Measurements from ENCODE around the gene ZBP1. TPM values are rescaled to one million over a fixed set of nuclear protein-coding genes. Genes with fewer than 3 reads are reported as not detected.

ZBP1 gene
- total RNA-seq, 1 experiment from 2014 or later: not detected

DNA sequence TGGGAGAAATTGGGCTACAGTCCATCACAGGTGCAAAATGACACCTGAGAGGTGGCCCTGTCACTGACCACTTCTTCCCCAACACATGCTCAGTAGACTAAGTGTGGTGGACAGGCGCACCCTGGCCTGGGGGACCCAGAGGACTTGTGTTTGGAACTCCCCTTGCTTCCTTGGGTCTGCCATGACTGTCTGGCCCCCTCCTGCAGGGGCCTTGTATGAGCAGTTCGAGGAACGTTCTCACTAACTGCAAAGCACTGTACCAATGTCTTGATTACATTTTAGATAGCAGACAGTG is 63.3 kb downstream of the ZBP1 start:
- Histone ChIP-seq H3K27me3 (ENCODE audit: insufficient read depth, low read length) (peaks cover 64% of the 10 kb centered on the region), H3K4me2 (ENCODE audit: low read length) (no peak overlapping the region), H3K9ac (ENCODE audit: low read length) (no peak overlapping the region), H3K9me2 (ENCODE audit: insufficient read depth) (no peaks in the 10 kb centered on the region), H2AFZ (ENCODE audit: low read depth, low read length, poor library complexity, severe bottlenecking) (no peak overlapping the region), H3K4me3 (replicated peaks in 1 of 2; ENCODE audit: low read depth in 1 of 2, low read length in 2 of 2) (no peak overlapping the region), H3K79me2 (ENCODE audit: insufficient read depth, low read length) (no peaks in the 10 kb centered on the region), H3K36me3 (ENCODE audit: control insufficient read depth in 1 of 2, insufficient read depth in 2 of 2, low read length in 2 of 2) (no peaks in the 10 kb centered on the region), H3K27ac (ENCODE audit: low read depth, low read length) (no peak overlapping the region), H3K9me3 (ENCODE audit: control insufficient read depth in 1 of 2, insufficient read depth in 1 of 2, low read depth in 1 of 2, low read length in 2 of 2) (no peaks in the 10 kb centered on the region), H3K4me1 (ENCODE audit: control insufficient read depth in 1 of 2, insufficient read depth in 2 of 2, low read length in 2 of 2) (peaks cover 2 to 13% of the 10 kb centered on the region in 2 experiments; a peak in 2 of 4 replicates), H4K20me1 (ENCODE audit: insufficient read depth) (no peaks in the 10 kb centered on the region)
- ChIA-PET CTCF (no interaction called here), POLR2A (no interaction called here), RAD21 (ENCODE audit: low non-redundant PET in 1 of 2, low total read pairs in 2 of 2, uncharacterized antibody in 2 of 2, unreplicated experiment in 2 of 2) (no interaction called here)
- no peak for TF ChIP-seq EGR1 (IDR thresholded peaks at IDR 0.05; ENCODE audit: low read depth)
- intact Hi-C loops (cut with micrococcal nuclease): no loop called here
- BruUV-seq (replicated peaks): no TSS peak
- ATAC-seq (no peak), DNase-seq (ENCODE audit: low read depth, low spot score) (no peak)

DNA sequence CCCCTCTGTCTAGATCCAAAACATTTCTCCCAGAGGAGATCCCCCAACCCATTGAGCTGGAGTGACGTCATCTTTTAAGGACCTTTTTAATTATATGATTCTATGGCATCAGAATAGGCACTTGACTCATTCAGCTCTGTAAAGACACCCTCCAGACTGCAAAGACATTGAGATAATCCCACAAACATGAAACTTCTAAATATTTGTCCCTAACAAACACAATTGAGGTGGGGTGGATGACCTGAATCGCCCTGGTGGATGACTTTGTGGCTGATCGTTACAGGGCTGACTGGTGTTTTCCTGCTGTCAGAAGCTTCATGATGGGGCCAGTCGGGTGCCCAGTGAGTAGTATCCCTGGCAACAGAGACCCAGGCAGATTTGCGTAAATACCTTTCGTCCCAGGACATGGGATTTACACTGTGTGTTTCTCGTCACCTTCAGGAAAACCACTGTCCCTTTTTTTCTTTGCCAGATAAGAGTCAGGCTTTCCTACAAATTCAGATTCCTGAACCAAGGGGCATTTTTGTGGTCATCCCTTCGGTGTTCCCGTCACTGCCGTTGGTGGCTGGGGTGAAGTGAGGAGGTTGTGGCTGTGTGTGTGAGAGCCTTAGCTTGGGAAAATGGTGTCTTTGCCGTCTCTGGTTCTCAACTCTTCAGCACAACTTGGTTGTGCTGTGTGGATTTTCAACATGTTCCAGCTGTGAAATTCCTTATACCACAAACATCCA is 64.6 kb downstream of the ZBP1 start:
- no peaks in the 10 kb centered on the region for H3K9me3 ChIP-seq (ENCODE audit: control insufficient read depth in 1 of 2, insufficient read depth in 1 of 2, low read depth in 1 of 2, low read length in 2 of 2)
- intact Hi-C loops (cut with micrococcal nuclease): no loop called here
- H3K27me3 ChIP-seq (ENCODE audit: insufficient read depth, low read length): peaks cover 64% of the 10 kb centered on the region
- RAD21 ChIA-PET (ENCODE audit: low non-redundant PET in 1 of 2, low total read pairs in 2 of 2, uncharacterized antibody in 2 of 2, unreplicated experiment in 2 of 2): no interaction called here
- H3K79me2 ChIP-seq (ENCODE audit: insufficient read depth, low read length): no peaks in the 10 kb centered on the region
- no peaks in the 10 kb centered on the region for H4K20me1 ChIP-seq (ENCODE audit: insufficient read depth)
- H3K36me3 ChIP-seq (ENCODE audit: control insufficient read depth in 1 of 2, insufficient read depth in 2 of 2, low read length in 2 of 2): no peaks in the 10 kb centered on the region
- no peak overlapping the region for H3K4me2 ChIP-seq (ENCODE audit: low read length)
- POLR2A ChIA-PET: no interaction called here
- peaks cover 0 to 9% of the 10 kb centered on the region in 2 experiments; a peak in 2 of 4 replicates for H3K4me1 ChIP-seq (ENCODE audit: control insufficient read depth in 1 of 2, insufficient read depth in 2 of 2, low read length in 2 of 2)
- H3K9me2 ChIP-seq (ENCODE audit: insufficient read depth): no peaks in the 10 kb centered on the region
- no peak for DNase-seq (ENCODE audit: low read depth, low spot score)
- H3K4me3 ChIP-seq (replicated peaks in 1 of 2; ENCODE audit: low read depth in 1 of 2, low read length in 2 of 2): no peak overlapping the region
- CTCF ChIA-PET: no interaction called here
- H3K27ac ChIP-seq (ENCODE audit: low read depth, low read length): no peak overlapping the region
- BruUV-seq (replicated peaks): no TSS peak
- ATAC-seq: no peak
- no peak overlapping the region for H2AFZ ChIP-seq (ENCODE audit: low read depth, low read length, poor library complexity, severe bottlenecking)
- no peak overlapping the region for H3K9ac ChIP-seq (ENCODE audit: low read length)
- TF ChIP-seq, protein P1, sequence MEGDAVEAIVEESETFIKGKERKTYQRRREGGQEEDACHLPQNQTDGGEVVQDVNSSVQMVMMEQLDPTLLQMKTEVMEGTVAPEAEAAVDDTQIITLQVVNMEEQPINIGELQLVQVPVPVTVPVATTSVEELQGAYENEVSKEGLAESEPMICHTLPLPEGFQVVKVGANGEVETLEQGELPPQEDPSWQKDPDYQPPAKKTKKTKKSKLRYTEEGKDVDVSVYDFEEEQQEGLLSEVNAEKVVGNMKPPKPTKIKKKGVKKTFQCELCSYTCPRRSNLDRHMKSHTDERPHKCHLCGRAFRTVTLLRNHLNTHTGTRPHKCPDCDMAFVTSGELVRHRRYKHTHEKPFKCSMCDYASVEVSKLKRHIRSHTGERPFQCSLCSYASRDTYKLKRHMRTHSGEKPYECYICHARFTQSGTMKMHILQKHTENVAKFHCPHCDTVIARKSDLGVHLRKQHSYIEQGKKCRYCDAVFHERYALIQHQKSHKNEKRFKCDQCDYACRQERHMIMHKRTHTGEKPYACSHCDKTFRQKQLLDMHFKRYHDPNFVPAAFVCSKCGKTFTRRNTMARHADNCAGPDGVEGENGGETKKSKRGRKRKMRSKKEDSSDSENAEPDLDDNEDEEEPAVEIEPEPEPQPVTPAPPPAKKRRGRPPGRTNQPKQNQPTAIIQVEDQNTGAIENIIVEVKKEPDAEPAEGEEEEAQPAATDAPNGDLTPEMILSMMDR (IDR thresholded peaks at IDR 0.05 in 2 of 3, conservative IDR thresholded peaks at IDR 0.05 in 1 of 3; ENCODE audit: borderline replicate concordance in 1 of 3, insufficient read depth in 1 of 3, low read depth in 2 of 3, low read length in 2 of 3): no peak
- TF ChIP-seq JUND (IDR thresholded peaks at IDR 0.05): no peak
- TF ChIP-seq ZNF274 (IDR thresholded peaks at IDR 0.05; ENCODE audit: low read depth, low read length): no peak
- no peak for TF ChIP-seq SRF (IDR thresholded peaks at IDR 0.05; ENCODE audit: low read depth)
- TF ChIP-seq, protein P2, sequence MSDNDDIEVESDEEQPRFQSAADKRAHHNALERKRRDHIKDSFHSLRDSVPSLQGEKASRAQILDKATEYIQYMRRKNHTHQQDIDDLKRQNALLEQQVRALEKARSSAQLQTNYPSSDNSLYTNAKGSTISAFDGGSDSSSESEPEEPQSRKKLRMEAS (IDR thresholded peaks at IDR 0.05): no peak
- TF ChIP-seq FOSL1 (IDR thresholded peaks at IDR 0.05; ENCODE audit: low read depth): no peak
- TF ChIP-seq, protein P3, sequence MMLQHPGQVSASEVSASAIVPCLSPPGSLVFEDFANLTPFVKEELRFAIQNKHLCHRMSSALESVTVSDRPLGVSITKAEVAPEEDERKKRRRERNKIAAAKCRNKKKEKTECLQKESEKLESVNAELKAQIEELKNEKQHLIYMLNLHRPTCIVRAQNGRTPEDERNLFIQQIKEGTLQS (IDR thresholded peaks at IDR 0.05): no peak
- TF ChIP-seq ZFX (IDR thresholded peaks at IDR 0.05): no peak
- no peak for TF ChIP-seq EZH2phosphoT487 (IDR thresholded peaks at IDR 0.05; ENCODE audit: borderline replicate concordance)
- no peak for TF ChIP-seq POLR2A (IDR thresholded peaks at IDR 0.05; ENCODE audit: borderline replicate concordance, extremely low read depth, insufficient read depth, insufficient read length)
- no peak for TF ChIP-seq CBX3 (IDR thresholded peaks at IDR 0.05; ENCODE audit: low read depth)
- no peak for TF ChIP-seq EGR1 (IDR thresholded peaks at IDR 0.05; ENCODE audit: low read depth)
- TF ChIP-seq SIN3A (IDR thresholded peaks at IDR 0.05; ENCODE audit: low read depth): no peak
- TF ChIP-seq, protein P4, sequence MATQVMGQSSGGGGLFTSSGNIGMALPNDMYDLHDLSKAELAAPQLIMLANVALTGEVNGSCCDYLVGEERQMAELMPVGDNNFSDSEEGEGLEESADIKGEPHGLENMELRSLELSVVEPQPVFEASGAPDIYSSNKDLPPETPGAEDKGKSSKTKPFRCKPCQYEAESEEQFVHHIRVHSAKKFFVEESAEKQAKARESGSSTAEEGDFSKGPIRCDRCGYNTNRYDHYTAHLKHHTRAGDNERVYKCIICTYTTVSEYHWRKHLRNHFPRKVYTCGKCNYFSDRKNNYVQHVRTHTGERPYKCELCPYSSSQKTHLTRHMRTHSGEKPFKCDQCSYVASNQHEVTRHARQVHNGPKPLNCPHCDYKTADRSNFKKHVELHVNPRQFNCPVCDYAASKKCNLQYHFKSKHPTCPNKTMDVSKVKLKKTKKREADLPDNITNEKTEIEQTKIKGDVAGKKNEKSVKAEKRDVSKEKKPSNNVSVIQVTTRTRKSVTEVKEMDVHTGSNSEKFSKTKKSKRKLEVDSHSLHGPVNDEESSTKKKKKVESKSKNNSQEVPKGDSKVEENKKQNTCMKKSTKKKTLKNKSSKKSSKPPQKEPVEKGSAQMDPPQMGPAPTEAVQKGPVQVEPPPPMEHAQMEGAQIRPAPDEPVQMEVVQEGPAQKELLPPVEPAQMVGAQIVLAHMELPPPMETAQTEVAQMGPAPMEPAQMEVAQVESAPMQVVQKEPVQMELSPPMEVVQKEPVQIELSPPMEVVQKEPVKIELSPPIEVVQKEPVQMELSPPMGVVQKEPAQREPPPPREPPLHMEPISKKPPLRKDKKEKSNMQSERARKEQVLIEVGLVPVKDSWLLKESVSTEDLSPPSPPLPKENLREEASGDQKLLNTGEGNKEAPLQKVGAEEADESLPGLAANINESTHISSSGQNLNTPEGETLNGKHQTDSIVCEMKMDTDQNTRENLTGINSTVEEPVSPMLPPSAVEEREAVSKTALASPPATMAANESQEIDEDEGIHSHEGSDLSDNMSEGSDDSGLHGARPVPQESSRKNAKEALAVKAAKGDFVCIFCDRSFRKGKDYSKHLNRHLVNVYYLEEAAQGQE (IDR thresholded peaks at IDR 0.05; ENCODE audit: low read depth): no peak

Measured in HCT116 (cell line).